Measurements from ENCODE around the gene NOG. TPM values are rescaled to one million over a fixed set of nuclear protein-coding genes. Genes with fewer than 3 reads are reported as not detected.

NOG gene
- total and polyA plus RNA-seq, 9 of the 15 experiments (the other 6 are each of a cell fraction or from before 2014, with no cell fraction given): not detected

DNA sequence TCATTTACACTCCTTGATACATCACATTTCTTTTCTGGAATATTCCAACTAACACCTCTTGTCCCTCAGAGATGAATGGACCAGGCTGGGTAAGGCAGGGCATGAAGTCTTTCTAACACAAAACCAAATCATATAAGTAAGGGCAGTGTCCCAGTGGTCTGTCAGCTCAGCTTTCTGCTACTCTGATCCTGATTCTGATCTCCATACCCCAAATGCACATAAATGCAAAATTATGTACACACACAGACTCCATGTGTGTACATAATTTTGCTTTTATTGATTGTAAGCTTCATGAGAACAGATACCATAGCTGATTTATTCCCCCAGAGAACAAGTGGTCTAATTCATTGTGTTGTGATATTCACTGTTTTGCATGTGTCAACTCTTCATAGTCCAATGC is 47.9 kb downstream of the NOG start (continued):
- no peak for TF ChIP-seq RERE (CRISPR knock-in tag; IDR thresholded peaks at IDR 0.05; ENCODE audit: borderline replicate concordance)
- TF ChIP-seq KAT7 (CRISPR knock-in tag; IDR thresholded peaks at IDR 0.05; ENCODE audit: borderline replicate concordance): no peak
- TF ChIP-seq MXD1 (CRISPR knock-in tag; IDR thresholded peaks at IDR 0.05; ENCODE audit: borderline replicate concordance, poor library complexity, severe bottlenecking): no peak
- no peak for TF ChIP-seq RFX5 (IDR thresholded peaks at IDR 0.05; ENCODE audit: low read depth, low read length)
- no peak for TF ChIP-seq HDAC3 (IDR thresholded peaks at IDR 0.05; ENCODE audit: borderline replicate concordance, partially characterized antibody)
- no peak for TF ChIP-seq ZNF766 (CRISPR knock-in tag; conservative IDR thresholded peaks at IDR 0.05)
- TF ChIP-seq, protein P1, sequence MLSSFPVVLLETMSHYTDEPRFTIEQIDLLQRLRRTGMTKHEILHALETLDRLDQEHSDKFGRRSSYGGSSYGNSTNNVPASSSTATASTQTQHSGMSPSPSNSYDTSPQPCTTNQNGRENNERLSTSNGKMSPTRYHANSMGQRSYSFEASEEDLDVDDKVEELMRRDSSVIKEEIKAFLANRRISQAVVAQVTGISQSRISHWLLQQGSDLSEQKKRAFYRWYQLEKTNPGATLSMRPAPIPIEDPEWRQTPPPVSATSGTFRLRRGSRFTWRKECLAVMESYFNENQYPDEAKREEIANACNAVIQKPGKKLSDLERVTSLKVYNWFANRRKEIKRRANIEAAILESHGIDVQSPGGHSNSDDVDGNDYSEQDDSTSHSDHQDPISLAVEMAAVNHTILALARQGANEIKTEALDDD (IDR thresholded peaks at IDR 0.05): no peak
- TF ChIP-seq PHB2 (IDR thresholded peaks at IDR 0.05; ENCODE audit: low read depth): no peak
- TF ChIP-seq CTBP1 (IDR thresholded peaks at IDR 0.05; ENCODE audit: borderline replicate concordance): no peak
- TF ChIP-seq, protein P2, sequence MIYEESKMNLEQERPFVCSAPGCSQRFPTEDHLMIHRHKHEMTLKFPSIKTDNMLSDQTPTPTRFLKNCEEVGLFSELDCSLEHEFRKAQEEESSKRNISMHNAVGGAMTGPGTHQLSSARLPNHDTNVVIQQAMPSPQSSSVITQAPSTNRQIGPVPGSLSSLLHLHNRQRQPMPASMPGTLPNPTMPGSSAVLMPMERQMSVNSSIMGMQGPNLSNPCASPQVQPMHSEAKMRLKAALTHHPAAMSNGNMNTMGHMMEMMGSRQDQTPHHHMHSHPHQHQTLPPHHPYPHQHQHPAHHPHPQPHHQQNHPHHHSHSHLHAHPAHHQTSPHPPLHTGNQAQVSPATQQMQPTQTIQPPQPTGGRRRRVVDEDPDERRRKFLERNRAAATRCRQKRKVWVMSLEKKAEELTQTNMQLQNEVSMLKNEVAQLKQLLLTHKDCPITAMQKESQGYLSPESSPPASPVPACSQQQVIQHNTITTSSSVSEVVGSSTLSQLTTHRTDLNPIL (CRISPR knock-in tag; IDR thresholded peaks at IDR 0.05): no peak

Measured in K562 (cell line).